ENCODE results near the gene ZFYVE27. TPM values are rescaled to one million over a fixed set of nuclear protein-coding genes. Genes with fewer than 3 reads are reported as not detected.

ZFYVE27 gene
- total RNA-seq, 1 experiment from 2014 or later, result 26.0 TPM

- no peak overlapping the region for H3K4me3 Mint-ChIP-seq
- DNase-seq (ENCODE audit: low spot score), result no peak
- no peak for TF ChIP-seq ZMAT4 (CRISPR knock-in tag; IDR thresholded peaks at IDR 0.05)
- TF ChIP-seq RELA (CRISPR knock-in tag; IDR thresholded peaks at IDR 0.05; ENCODE audit: borderline replicate concordance), result no peak
- no peak for TF ChIP-seq ZNF532 (CRISPR knock-in tag; IDR thresholded peaks at IDR 0.05; ENCODE audit: borderline replicate concordance)
- no peak for TF ChIP-seq ZNF219 (CRISPR knock-in tag; IDR thresholded peaks at IDR 0.05; ENCODE audit: borderline replicate concordance)
- TF ChIP-seq ATF3 (CRISPR knock-in tag; conservative IDR thresholded peaks at IDR 0.05), result no peak
- no peak for TF ChIP-seq SMAD4 (CRISPR knock-in tag; IDR thresholded peaks at IDR 0.05)
- TF ChIP-seq ERG (CRISPR knock-in tag; IDR thresholded peaks at IDR 0.05), result no peak
- TF ChIP-seq ZNF416 (CRISPR knock-in tag; IDR thresholded peaks at IDR 0.05), result no peak
- no peak for TF ChIP-seq ZNF317 (CRISPR knock-in tag; IDR thresholded peaks at IDR 0.05; ENCODE audit: borderline replicate concordance, low read depth)
- no peak for TF ChIP-seq ZNF425 (CRISPR knock-in tag; conservative IDR thresholded peaks at IDR 0.05)
- no peak for TF ChIP-seq ZNF423 (CRISPR knock-in tag; IDR thresholded peaks at IDR 0.05)
- no peak for TF ChIP-seq NFYB (CRISPR knock-in tag; conservative IDR thresholded peaks at IDR 0.05; ENCODE audit: low read depth)
- no peak for TF ChIP-seq ATF1 (CRISPR knock-in tag; IDR thresholded peaks at IDR 0.05)
- H3K4me1 Mint-ChIP-seq, result peaks cover 29% of the 10 kb centered on the region
- ChIA-PET CTCF (interaction anchor here (0.8 to 5.1 kb wide), 10 partner anchors 8 to 69 kb away, joined by 3 to 68 read pairs (median 8); partner anchors contain the start of genes AVPI1, MARVELD1 and ZFYVE27), POLR2A (interaction anchor here (2.8 kb wide), 1 partner anchor 10 kb away, joined by 10 read pairs; the partner anchor contains the start of gene MARVELD1)
- H3K9me3 Mint-ChIP-seq, result no peaks in the 10 kb centered on the region
- no peak overlapping the region for H3K27ac Mint-ChIP-seq
- no peaks in the 10 kb centered on the region; the same call in 1 of the 2 replicates for H3K27me3 Mint-ChIP-seq (ENCODE audit: low read depth)
- no peak for ATAC-seq
- H3K36me3 Mint-ChIP-seq, result peaks cover 2% of the 10 kb centered on the region
These were observed 13.9 kb upstream of the ZFYVE27 start for GRCh38 chr10:97723001-97723400.

GRCh38 chr10:97724341-97724941 is 12.5 kb upstream of the ZFYVE27 start:
- H3K27ac Mint-ChIP-seq, result no peak overlapping the region
- no peaks in the 10 kb centered on the region for H3K9me3 Mint-ChIP-seq
- H3K4me1 Mint-ChIP-seq, result peaks cover 15% of the 10 kb centered on the region
- no peak overlapping the region for H3K4me3 Mint-ChIP-seq
- 0 out of 2 replicates have a peak, but pooled peaks cover 2% of the 10 kb centered on the region for H3K36me3 Mint-ChIP-seq
- ChIA-PET CTCF (interaction anchor here (0.7 to 5.1 kb wide), 9 partner anchors 10 to 149 kb away, joined by 3 to 68 read pairs (median 10); partner anchors contain the start of genes AVPI1, MARVELD1 and ZFYVE27), POLR2A (interaction anchor here (1.0 to 2.8 kb wide), 2 partner anchors 9 to 11 kb away, joined by 3 to 10 read pairs; partner anchors contain the start of gene MARVELD1)
- H3K27me3 Mint-ChIP-seq (ENCODE audit: low read depth), result no peaks in the 10 kb centered on the region; the same call in 1 of the 2 replicates
- DNase-seq (ENCODE audit: low spot score), result no peak
- no peak for ATAC-seq
- no peak for TF ChIP-seq GABPB1 (CRISPR knock-in tag; IDR thresholded peaks at IDR 0.05)
- TF ChIP-seq ZNF219 (CRISPR knock-in tag; IDR thresholded peaks at IDR 0.05; ENCODE audit: borderline replicate concordance), result no peak
- no peak for TF ChIP-seq TEAD1 (CRISPR knock-in tag; IDR thresholded peaks at IDR 0.05)
- TF ChIP-seq GTF2I (CRISPR knock-in tag; conservative IDR thresholded peaks at IDR 0.05), result no peak
- TF ChIP-seq FOXJ3 (CRISPR knock-in tag; IDR thresholded peaks at IDR 0.05; ENCODE audit: borderline replicate concordance), result no peak
- no peak for TF ChIP-seq ZNF423 (CRISPR knock-in tag; IDR thresholded peaks at IDR 0.05)
- TF ChIP-seq HMGXB4 (CRISPR knock-in tag; IDR thresholded peaks at IDR 0.05), result no peak
- no peak for TF ChIP-seq MXD4 (CRISPR knock-in tag; IDR thresholded peaks at IDR 0.05; ENCODE audit: borderline replicate concordance)
- TF ChIP-seq SOX15 (CRISPR knock-in tag; IDR thresholded peaks at IDR 0.05), result no peak
- TF ChIP-seq ZNF138 (CRISPR knock-in tag; conservative IDR thresholded peaks at IDR 0.05), result no peak

Measured in WTC11 (cell line).